Neural cell (in vitro differentiated cells): Measurements from ENCODE around the gene PTPRN2. TPM values are rescaled to one million over a fixed set of nuclear protein-coding genes. Genes with fewer than 3 reads are reported as not detected.

Experiments
- H2AFZ ChIP-seq: fragments of 200-600, 300-800 bp; sonication (generic), shearing (Covaris generic); 2 replicates; pipeline ENCODE4 v1.6.0; 2014; ENCODE audit warnings: low read depth, mild to moderate bottlenecking, antibody characterized with exemption, low read length, moderate library complexity
- H3F3A ChIP-seq: fragments of 200-600 bp; shearing (Covaris generic); 2 replicates; pipeline ENCODE4 v1.6.1; 2016; ENCODE audit warnings: mild to moderate bottlenecking, moderate library complexity, mixed read lengths, antibody characterized with exemption, low read length; ENCODE audit not compliant: insufficient read depth, poor library complexity, severe bottlenecking
- H3K27ac ChIP-seq: fragments of 200-600, 300-800 bp; sonication (generic), shearing (Covaris generic); 2 replicates; pipeline ENCODE4 v1.5.1; 2014; ENCODE audit warnings: mild to moderate bottlenecking, low read length, moderate library complexity
- H3K27me3 ChIP-seq: fragments of 300-800, 200-600 bp; sonication (generic), shearing (Covaris generic); 2 replicates; pipeline ENCODE4 v1.6.0; 2014; ENCODE audit warnings: mild to moderate bottlenecking, low read depth, low read length, moderate library complexity; ENCODE audit not compliant: insufficient read depth
- H3K36me3 ChIP-seq: fragments of 300-800, 200-600 bp; sonication (generic), shearing (Covaris generic); 2 replicates; pipeline ENCODE4 v1.5.1; 2014; ENCODE audit warnings: mild to moderate bottlenecking, antibody characterized with exemption, low read length, moderate library complexity; ENCODE audit not compliant: insufficient read depth
- H3K4me2 ChIP-seq: fragments of 300-800, 200-600 bp; sonication (generic), shearing (Covaris generic); 2 replicates; pipeline ENCODE4 v1.6.0; 2014; ENCODE audit warnings: mild to moderate bottlenecking, low read length
- H3K4me3 ChIP-seq: fragments of 300-800, 200-600 bp; sonication (generic), shearing (Covaris generic); 2 replicates; pipeline ENCODE4 v1.5.1; 2014; ENCODE audit warnings: mild to moderate bottlenecking, low read length, moderate library complexity
- H3K79me2 ChIP-seq: fragments of 200-600 bp; shearing (Covaris generic); replicated peaks from 2 replicates; pipeline ENCODE4 v1.6.0; 2014; ENCODE audit warnings: mild to moderate bottlenecking, low read length, moderate library complexity; ENCODE audit not compliant: insufficient read depth
- H3K9ac ChIP-seq: fragments of 300-800, 200-600 bp; sonication (generic), shearing (Covaris generic); 2 replicates; pipeline ENCODE4 v1.6.1; 2016; ENCODE audit warnings: mild to moderate bottlenecking, low read length, mixed read lengths
- H3K9me2 ChIP-seq: fragments of 200-600 bp; shearing (Covaris generic); 2 replicates; pipeline ENCODE4 v1.6.1; 2016; ENCODE audit warnings: mild to moderate bottlenecking, low read length, mixed read lengths; ENCODE audit not compliant: insufficient read depth
- H3K9me3 ChIP-seq: fragments of 200-600, 300-800 bp; sonication (generic), shearing (Covaris generic); 2 replicates; pipeline ENCODE4 v1.6.1; 2016; ENCODE audit warnings: mild to moderate bottlenecking, mixed run types, low read length, moderate library complexity, mixed read lengths
- H4K20me1 ChIP-seq: fragments of 200-600 bp; shearing (Covaris generic); 2 replicates; pipeline ENCODE4 v1.6.1; 2016; ENCODE audit warnings: mild to moderate bottlenecking, mixed run types; ENCODE audit not compliant: insufficient read depth
- EP300 ChIP-seq: fragments of 450-650 bp; conservative IDR thresholded peaks from 2 replicates; pipeline ENCODE4 v1.6.1; 2014; ENCODE audit warnings: antibody characterized with exemption, mild to moderate bottlenecking, moderate library complexity; ENCODE audit not compliant: poor library complexity, severe bottlenecking
- EZH2 ChIP-seq: fragments of 200-600, 300-800 bp; shearing (Covaris generic), sonication (generic); IDR thresholded peaks from 2 replicates; pipeline ENCODE4 v1.6.1; 2014; ENCODE audit warnings: antibody characterized with exemption, low read length, borderline replicate concordance, mild to moderate bottlenecking; ENCODE audit not compliant: insufficient read depth, poor library complexity, severe bottlenecking
- MXI1 ChIP-seq: fragments of 450-650 bp; conservative IDR thresholded peaks from 2 replicates; pipeline ENCODE4 v1.6.1; 2014; ENCODE audit warnings: antibody characterized with exemption, mild to moderate bottlenecking; ENCODE audit not compliant: poor library complexity, severe bottlenecking
- POLR2AphosphoS5 ChIP-seq: IDR thresholded peaks from 2 replicates; pipeline ENCODE4 v1.6.1; 2012
- RAD21 ChIP-seq: fragments of 450-650 bp; conservative IDR thresholded peaks from 2 replicates; pipeline ENCODE4 v1.6.1; 2014; ENCODE audit warnings: antibody characterized with exemption, mild to moderate bottlenecking, moderate library complexity
- SMC3 ChIP-seq: fragments of 450-650 bp; conservative IDR thresholded peaks from 2 replicates; pipeline ENCODE4 v1.6.1; 2014; ENCODE audit warnings: antibody characterized with exemption, mild to moderate bottlenecking, moderate library complexity; ENCODE audit not compliant: poor library complexity
- TAF1 ChIP-seq: IDR thresholded peaks from 2 replicates; pipeline ENCODE4 v1.6.1; 2012; ENCODE audit warnings: low read depth
- polyA plus RNA-seq: library from polyadenylated mRNA; depleted of rRNA; stranded (reverse); fragments of >200 nt; gene quantifications from 2 replicates; pipeline ENCODE4 v1.2.3, GENCODE V29; 2014
- TF ChIP-seq, protein P1 (sequence below): fragments of 450-650 bp; IDR thresholded peaks from 2 replicates; pipeline ENCODE4 v1.5.1; 2014; ENCODE audit warnings: antibody characterized with exemption, mild to moderate bottlenecking, moderate library complexity; ENCODE audit not compliant: poor library complexity, severe bottlenecking
- TF ChIP-seq, protein P2 (sequence below): IDR thresholded peaks from 2 replicates; pipeline ENCODE4 v1.6.1; 2012; ENCODE audit warnings: borderline replicate concordance

PTPRN2 gene
- polyA plus RNA-seq, 1 donor from 2014 or later, result 31.0 TPM

DNA sequence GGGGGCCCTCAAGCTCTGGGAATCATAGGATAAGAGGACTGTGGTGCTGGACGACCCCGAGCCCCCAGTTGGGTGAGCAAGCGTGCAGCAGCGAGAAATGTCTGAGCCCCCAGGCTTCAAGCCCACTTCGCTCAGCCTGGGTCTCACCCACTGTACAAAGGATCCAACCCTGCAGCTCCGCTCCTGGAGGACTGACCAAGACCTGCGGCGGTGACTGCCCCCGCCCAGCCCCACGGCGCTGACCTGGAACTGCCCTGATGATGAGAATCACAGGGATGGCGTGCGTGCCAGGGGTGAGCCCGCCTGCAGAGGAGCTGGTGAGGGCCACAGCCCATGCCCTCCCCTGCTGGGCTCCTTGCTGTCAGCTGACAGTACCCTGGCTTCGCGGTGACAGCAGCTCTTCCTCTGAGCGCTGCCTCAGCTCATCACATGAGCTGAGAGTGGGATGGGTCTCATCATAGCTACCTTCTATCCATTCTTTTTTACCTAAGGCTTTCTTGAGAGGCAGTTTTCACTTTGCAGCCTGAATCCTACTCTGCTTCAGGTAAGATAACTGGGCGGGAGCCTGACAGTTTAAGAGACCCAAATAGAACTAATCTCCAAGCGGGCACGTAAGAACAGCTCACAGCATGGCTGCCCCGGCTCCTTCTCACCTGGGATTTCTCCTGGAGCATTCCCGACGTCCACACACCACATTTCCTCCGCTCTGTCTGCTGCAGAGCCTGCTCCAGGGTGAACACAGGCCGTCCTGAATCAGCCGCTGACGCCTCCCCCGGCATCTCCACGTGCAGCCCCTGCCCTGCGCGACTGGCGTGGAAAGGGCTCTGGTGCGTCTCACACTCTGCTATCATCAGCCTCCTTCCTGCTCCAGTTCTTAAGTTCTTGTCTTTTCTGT lies 329.9 kb downstream of the PTPRN2 start:
- H3K4me3 ChIP-seq, result no peak overlapping the region
- H2AFZ ChIP-seq, result no peak overlapping the region
- no peak overlapping the region for H3K4me2 ChIP-seq
- no peak overlapping the region for H3K27ac ChIP-seq
- H3K9ac ChIP-seq, result no peak overlapping the region
- no peaks in the 10 kb centered on the region for H4K20me1 ChIP-seq
- no peaks in the 10 kb centered on the region for H3K9me3 ChIP-seq
- no peaks in the 10 kb centered on the region for H3F3A ChIP-seq
- no peak for TF ChIP-seq RAD21
- TF ChIP-seq EZH2, result no peak
- TF ChIP-seq, protein P1, sequence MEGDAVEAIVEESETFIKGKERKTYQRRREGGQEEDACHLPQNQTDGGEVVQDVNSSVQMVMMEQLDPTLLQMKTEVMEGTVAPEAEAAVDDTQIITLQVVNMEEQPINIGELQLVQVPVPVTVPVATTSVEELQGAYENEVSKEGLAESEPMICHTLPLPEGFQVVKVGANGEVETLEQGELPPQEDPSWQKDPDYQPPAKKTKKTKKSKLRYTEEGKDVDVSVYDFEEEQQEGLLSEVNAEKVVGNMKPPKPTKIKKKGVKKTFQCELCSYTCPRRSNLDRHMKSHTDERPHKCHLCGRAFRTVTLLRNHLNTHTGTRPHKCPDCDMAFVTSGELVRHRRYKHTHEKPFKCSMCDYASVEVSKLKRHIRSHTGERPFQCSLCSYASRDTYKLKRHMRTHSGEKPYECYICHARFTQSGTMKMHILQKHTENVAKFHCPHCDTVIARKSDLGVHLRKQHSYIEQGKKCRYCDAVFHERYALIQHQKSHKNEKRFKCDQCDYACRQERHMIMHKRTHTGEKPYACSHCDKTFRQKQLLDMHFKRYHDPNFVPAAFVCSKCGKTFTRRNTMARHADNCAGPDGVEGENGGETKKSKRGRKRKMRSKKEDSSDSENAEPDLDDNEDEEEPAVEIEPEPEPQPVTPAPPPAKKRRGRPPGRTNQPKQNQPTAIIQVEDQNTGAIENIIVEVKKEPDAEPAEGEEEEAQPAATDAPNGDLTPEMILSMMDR, result no peak
- TF ChIP-seq MXI1, result no peak
- no peaks in the 10 kb centered on the region for H3K36me3 ChIP-seq
- H3K79me2 ChIP-seq, result no peaks in the 10 kb centered on the region
- H3K27me3 ChIP-seq, result no peaks in the 10 kb centered on the region
- H3K9me2 ChIP-seq, result no peaks in the 10 kb centered on the region

DNA sequence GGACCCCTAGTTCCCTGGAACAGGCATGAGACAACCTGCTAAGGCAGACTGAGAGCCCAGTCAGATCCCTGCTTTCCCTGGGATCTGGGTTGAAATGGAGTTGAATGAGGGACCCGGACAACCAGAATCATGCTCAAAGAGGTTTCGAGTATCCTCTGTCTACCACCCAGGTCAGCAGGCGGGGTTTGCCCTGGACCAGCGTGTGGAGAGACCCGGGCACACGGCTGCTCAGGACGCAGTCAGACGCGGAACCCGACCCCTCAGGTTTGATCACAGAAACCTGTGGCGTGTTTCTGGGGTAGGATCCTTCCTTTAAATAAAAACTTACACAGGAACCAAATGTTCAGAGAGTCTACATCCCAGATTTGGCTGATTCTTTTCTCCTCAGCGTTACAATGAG lies 330.6 kb downstream of the PTPRN2 start:
- Histone ChIP-seq H2AFZ (no peak overlapping the region), H4K20me1 (no peaks in the 10 kb centered on the region), H3K79me2 (no peaks in the 10 kb centered on the region), H3K4me3 (no peak overlapping the region), H3F3A (no peaks in the 10 kb centered on the region), H3K36me3 (no peaks in the 10 kb centered on the region), H3K27ac (no peak overlapping the region), H3K9me3 (no peaks in the 10 kb centered on the region), H3K9ac (no peak overlapping the region), H3K27me3 (no peaks in the 10 kb centered on the region), H3K4me2 (no peak overlapping the region), H3K9me2 (no peaks in the 10 kb centered on the region)
- TF ChIP-seq SMC3, result no peak
- TF ChIP-seq TAF1, result no peak
- TF ChIP-seq POLR2AphosphoS5, result no peak
- TF ChIP-seq, protein P2, sequence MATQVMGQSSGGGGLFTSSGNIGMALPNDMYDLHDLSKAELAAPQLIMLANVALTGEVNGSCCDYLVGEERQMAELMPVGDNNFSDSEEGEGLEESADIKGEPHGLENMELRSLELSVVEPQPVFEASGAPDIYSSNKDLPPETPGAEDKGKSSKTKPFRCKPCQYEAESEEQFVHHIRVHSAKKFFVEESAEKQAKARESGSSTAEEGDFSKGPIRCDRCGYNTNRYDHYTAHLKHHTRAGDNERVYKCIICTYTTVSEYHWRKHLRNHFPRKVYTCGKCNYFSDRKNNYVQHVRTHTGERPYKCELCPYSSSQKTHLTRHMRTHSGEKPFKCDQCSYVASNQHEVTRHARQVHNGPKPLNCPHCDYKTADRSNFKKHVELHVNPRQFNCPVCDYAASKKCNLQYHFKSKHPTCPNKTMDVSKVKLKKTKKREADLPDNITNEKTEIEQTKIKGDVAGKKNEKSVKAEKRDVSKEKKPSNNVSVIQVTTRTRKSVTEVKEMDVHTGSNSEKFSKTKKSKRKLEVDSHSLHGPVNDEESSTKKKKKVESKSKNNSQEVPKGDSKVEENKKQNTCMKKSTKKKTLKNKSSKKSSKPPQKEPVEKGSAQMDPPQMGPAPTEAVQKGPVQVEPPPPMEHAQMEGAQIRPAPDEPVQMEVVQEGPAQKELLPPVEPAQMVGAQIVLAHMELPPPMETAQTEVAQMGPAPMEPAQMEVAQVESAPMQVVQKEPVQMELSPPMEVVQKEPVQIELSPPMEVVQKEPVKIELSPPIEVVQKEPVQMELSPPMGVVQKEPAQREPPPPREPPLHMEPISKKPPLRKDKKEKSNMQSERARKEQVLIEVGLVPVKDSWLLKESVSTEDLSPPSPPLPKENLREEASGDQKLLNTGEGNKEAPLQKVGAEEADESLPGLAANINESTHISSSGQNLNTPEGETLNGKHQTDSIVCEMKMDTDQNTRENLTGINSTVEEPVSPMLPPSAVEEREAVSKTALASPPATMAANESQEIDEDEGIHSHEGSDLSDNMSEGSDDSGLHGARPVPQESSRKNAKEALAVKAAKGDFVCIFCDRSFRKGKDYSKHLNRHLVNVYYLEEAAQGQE, result no peak
- no peak for TF ChIP-seq EP300
- no peak for TF ChIP-seq EZH2
- TF ChIP-seq, protein P1, result no peak
- no peak for TF ChIP-seq RAD21
- no peak for TF ChIP-seq MXI1
